Activated CD8-positive, alpha-beta T cell treated with anti-CD3 and anti-CD28 coated beads, Interleukin-2, amount 10 ng/mL, durations not matched to agents 7 days and 5 days (primary cell): ENCODE data around the gene SPATS2L. TPM values are rescaled to one million over a fixed set of nuclear protein-coding genes. Genes with fewer than 3 reads are reported as not detected.

Experiments used
- ATAC-seq: fragments of 150-1000 bp; cut with Tn5 transposase; one replicate; pipeline ENCODE4 v1.10.0; 2021; ENCODE audit warnings: moderate library complexity
- CTCF ChIA-PET: fragments of 350-600 bp; sonication (Branson Sonifier 250); formaldehyde crosslinking; loops from one replicate; lab custom pipeline; 2021; ENCODE audit warnings: antibody characterized with exemption; lab: Charles Lee
- POLR2A ChIA-PET: fragments of 350-600 bp; sonication (Branson Sonifier 250); formaldehyde crosslinking; loops from one replicate; lab custom pipeline; 2021; ENCODE audit warnings: antibody characterized with exemption; lab: Charles Lee
- DNase-seq: peaks from one replicate; pipeline ENCODE4 v3.0.0-alpha.2; 2020
- H3K27ac Mint-ChIP-seq: one replicate; pipeline ENCODE4 v1.8.0; 2021; ENCODE audit warnings: mild to moderate bottlenecking, mixed read lengths
- H3K27me3 Mint-ChIP-seq: one replicate; pipeline ENCODE4 v1.8.0; 2021; ENCODE audit warnings: low read depth, mixed read lengths
- H3K36me3 Mint-ChIP-seq: one replicate; pipeline ENCODE4 v1.8.0; 2021; ENCODE audit warnings: low read depth, mixed read lengths
- H3K4me1 Mint-ChIP-seq: one replicate; pipeline ENCODE4 v1.8.0; 2021; ENCODE audit warnings: low read depth, mixed read lengths
- H3K4me3 Mint-ChIP-seq: one replicate; pipeline ENCODE4 v1.8.0; 2021; ENCODE audit warnings: mild to moderate bottlenecking, mixed read lengths
- H3K9me3 Mint-ChIP-seq: one replicate; pipeline ENCODE4 v1.8.0; 2022; ENCODE audit warnings: mixed read lengths; ENCODE audit not compliant: insufficient read depth
- total RNA-seq, 2 experiments: library from RNA; stranded (reverse); gene quantifications; one replicate each; pipeline ENCODE4 v1.2.3, GENCODE V29; 2021

The SPATS2L gene
- total RNA-seq, 2 experiments from 2014 or later = 45.5 to 46.5 TPM

GRCh38 chr2:200442471-200442870, 136.0 kb downstream of the SPATS2L start:
- ChIA-PET POLR2A (no interaction called here), CTCF (no interaction called here)
- Mint-ChIP-seq H3K9me3 (no peaks in the 10 kb centered on the region), H3K4me1 (no peaks in the 10 kb centered on the region), H3K27ac (no peak overlapping the region), H3K4me3 (no peak overlapping the region), H3K36me3 (peaks cover 35% of the 10 kb centered on the region), H3K27me3 (no peaks in the 10 kb centered on the region)
- DNase-seq = no peak
- no peak for ATAC-seq

GRCh38 chr2:200443376-200443775, 136.9 kb downstream of the SPATS2L start:
- H3K27ac Mint-ChIP-seq = no peak overlapping the region

GRCh38 chr2:200443916-200444315, 137.4 kb downstream of the SPATS2L start:
- no peaks in the 10 kb centered on the region for H3K4me1 Mint-ChIP-seq
- no peak overlapping the region for H3K4me3 Mint-ChIP-seq
- POLR2A ChIA-PET = no interaction called here
- no peaks in the 10 kb centered on the region for H3K27me3 Mint-ChIP-seq
- H3K27ac Mint-ChIP-seq = no peak overlapping the region
- H3K9me3 Mint-ChIP-seq = no peaks in the 10 kb centered on the region
- peaks cover 34% of the 10 kb centered on the region for H3K36me3 Mint-ChIP-seq
- ATAC-seq (no peak), DNase-seq (no peak)
- CTCF ChIA-PET = interaction anchor here (1.3 kb wide), 1 partner anchor 23 kb away, joined by 3 read pairs; no protein-coding TSS in a partner anchor

More at GRCh38 chr2:200443376-200443775, 136.9 kb downstream of the SPATS2L start:
- no peaks in the 10 kb centered on the region for H3K27me3 Mint-ChIP-seq
- H3K36me3 Mint-ChIP-seq = peaks cover 32% of the 10 kb centered on the region
- H3K9me3 Mint-ChIP-seq = no peaks in the 10 kb centered on the region
- ChIA-PET POLR2A (no interaction called here), CTCF (no interaction called here)
- H3K4me3 Mint-ChIP-seq = no peak overlapping the region
- no peak for ATAC-seq
- no peaks in the 10 kb centered on the region for H3K4me1 Mint-ChIP-seq
- no peak for DNase-seq

DNA sequence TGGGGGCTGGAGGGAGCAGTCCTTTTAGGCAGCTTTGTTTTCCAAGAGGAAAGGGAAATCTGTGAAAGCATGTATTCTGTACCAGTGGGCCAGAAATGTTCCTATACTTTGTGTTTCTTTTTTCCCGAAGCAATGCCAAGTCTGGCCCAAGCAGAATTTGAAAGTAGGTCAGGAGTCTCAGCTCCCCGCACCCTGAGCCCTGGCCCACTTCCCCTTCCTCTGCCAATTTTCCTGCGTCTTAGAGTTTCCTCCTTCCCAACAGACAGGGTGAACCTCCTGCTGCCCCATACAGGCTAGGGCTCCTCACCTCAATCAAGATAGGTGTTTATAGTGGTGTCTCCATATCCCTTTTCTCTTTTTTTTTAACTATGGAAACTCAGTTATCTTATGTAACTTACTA, 138.0 kb downstream of the SPATS2L start:
- no peak overlapping the region for H3K27ac Mint-ChIP-seq
- no peaks in the 10 kb centered on the region for H3K27me3 Mint-ChIP-seq
- no peak overlapping the region for H3K4me3 Mint-ChIP-seq
- no peak for ATAC-seq
- DNase-seq = no peak
- H3K4me1 Mint-ChIP-seq = no peaks in the 10 kb centered on the region
- CTCF ChIA-PET = interaction anchor here (1.3 to 1.4 kb wide), 2 partner anchors 22 to 27 kb away, joined by 3 read pairs; no protein-coding TSS in a partner anchor
- no peaks in the 10 kb centered on the region for H3K9me3 Mint-ChIP-seq
- peaks cover 32% of the 10 kb centered on the region for H3K36me3 Mint-ChIP-seq
- POLR2A ChIA-PET = no interaction called here

GRCh38 chr2:200445284-200445683, 138.8 kb downstream of the SPATS2L start:
- no peak for ATAC-seq
- DNase-seq = no peak
- H3K36me3 Mint-ChIP-seq = peaks cover 24% of the 10 kb centered on the region
- POLR2A ChIA-PET = no interaction called here
- CTCF ChIA-PET = interaction anchor here (1.4 kb wide), 1 partner anchor 26 kb away, joined by 3 read pairs; no protein-coding TSS in a partner anchor
- no peaks in the 10 kb centered on the region for H3K27me3 Mint-ChIP-seq
- no peak overlapping the region for H3K27ac Mint-ChIP-seq
- no peaks in the 10 kb centered on the region for H3K4me1 Mint-ChIP-seq
- H3K4me3 Mint-ChIP-seq = no peak overlapping the region
- no peaks in the 10 kb centered on the region for H3K9me3 Mint-ChIP-seq

DNA sequence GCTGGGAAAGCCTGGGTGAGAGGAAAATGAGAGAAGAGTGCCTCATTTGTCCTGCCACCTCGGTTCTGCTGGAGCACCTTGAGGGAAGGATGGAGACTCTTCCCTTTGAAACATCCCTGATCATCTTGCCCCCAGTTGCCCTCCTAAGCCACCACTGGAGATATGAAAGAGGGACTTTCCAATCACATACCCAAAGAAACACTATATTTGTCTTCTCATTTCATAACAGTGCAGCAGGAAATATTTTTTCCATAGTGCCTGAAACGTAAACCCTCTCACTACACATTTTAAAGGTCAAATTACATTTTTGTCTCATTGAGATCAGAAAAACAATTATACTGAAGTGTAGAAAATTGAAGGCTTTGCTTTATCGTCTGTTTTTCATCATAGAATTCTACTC, 140.1 kb downstream of the SPATS2L start:
- no peak overlapping the region for H3K4me3 Mint-ChIP-seq
- no peaks in the 10 kb centered on the region for H3K9me3 Mint-ChIP-seq
- POLR2A ChIA-PET = no interaction called here
- no peaks in the 10 kb centered on the region for H3K4me1 Mint-ChIP-seq
- ATAC-seq (no peak), DNase-seq (no peak)
- H3K27ac Mint-ChIP-seq = no peak overlapping the region
- no peaks in the 10 kb centered on the region for H3K27me3 Mint-ChIP-seq
- CTCF ChIA-PET = no interaction called here
- peaks cover 20% of the 10 kb centered on the region for H3K36me3 Mint-ChIP-seq

DNA sequence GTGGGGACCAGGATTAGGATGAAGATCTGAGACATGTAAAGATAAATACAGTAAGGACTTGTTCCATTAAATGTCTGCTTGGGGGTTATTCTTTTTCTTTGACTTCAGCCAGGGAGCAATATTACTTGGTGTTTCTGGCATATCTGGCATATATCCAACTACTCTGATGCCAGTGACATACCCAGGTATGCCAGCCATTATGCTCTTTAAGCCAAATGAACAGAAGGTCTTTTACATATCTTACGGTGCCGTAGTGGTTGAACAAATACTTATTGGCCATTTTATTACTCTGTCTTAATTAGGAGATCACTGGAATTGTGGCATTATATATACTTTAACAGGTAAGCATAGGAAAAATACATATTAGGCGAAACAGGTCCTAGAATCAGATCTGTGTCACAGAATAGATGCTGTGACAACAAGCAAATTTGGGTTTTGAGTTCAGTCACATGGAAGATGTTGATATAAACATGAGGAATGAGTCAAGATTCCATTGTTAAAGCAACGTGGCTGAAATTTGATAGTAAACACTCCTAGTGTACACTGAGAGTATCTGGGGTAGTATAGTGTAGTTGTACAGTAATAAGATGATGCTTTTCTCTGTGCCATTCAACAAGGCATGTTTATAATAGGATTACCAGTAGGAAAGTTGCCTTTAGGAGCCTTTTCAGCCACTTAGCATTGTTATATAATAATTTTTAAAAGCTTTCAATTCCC, 140.8 kb downstream of the SPATS2L start:
- H3K9me3 Mint-ChIP-seq = no peaks in the 10 kb centered on the region
- POLR2A ChIA-PET = no interaction called here
- ATAC-seq (no peak), DNase-seq (no peak)
- no peak overlapping the region for H3K27ac Mint-ChIP-seq
- CTCF ChIA-PET = no interaction called here
- no peak overlapping the region for H3K4me3 Mint-ChIP-seq
- H3K36me3 Mint-ChIP-seq = peaks cover 16% of the 10 kb centered on the region
- H3K4me1 Mint-ChIP-seq = no peaks in the 10 kb centered on the region
- H3K27me3 Mint-ChIP-seq = no peaks in the 10 kb centered on the region

- DNase-seq (no peak), ATAC-seq (no peak)
- H3K4me1 Mint-ChIP-seq = no peaks in the 10 kb centered on the region
- H3K27ac Mint-ChIP-seq = no peak overlapping the region
- POLR2A ChIA-PET = no interaction called here
- H3K27me3 Mint-ChIP-seq = no peaks in the 10 kb centered on the region
- CTCF ChIA-PET = interaction anchor here (2.2 kb wide), 1 partner anchor 9 kb away, joined by 4 read pairs; no protein-coding TSS in a partner anchor
- peaks cover 13% of the 10 kb centered on the region for H3K36me3 Mint-ChIP-seq
- no peak overlapping the region for H3K4me3 Mint-ChIP-seq
- no peaks in the 10 kb centered on the region for H3K9me3 Mint-ChIP-seq
These were observed 142.0 kb downstream of the SPATS2L start for GRCh38 chr2:200448455-200448854.

DNA sequence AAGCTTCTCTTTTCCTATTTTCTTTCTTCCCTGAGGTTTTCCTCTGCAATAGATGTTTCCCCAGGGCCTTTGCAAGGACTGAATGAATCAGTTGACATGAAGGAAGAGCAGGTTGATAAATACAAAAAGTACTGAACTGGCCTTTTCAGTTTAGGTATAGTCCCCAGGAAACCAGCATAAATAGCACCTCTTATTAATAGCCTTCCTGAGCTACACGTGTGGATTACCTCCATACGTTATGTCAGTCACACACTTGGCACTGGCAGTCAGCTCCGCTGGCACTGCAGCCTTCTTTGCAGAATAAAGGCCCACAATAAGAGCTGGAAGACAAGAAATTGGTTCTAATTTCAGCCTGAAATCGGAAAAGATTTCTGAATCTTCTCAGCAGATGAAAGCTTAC, 142.7 kb downstream of the SPATS2L start:
- no peak overlapping the region for H3K4me3 Mint-ChIP-seq
- ATAC-seq = no peak

DNA sequence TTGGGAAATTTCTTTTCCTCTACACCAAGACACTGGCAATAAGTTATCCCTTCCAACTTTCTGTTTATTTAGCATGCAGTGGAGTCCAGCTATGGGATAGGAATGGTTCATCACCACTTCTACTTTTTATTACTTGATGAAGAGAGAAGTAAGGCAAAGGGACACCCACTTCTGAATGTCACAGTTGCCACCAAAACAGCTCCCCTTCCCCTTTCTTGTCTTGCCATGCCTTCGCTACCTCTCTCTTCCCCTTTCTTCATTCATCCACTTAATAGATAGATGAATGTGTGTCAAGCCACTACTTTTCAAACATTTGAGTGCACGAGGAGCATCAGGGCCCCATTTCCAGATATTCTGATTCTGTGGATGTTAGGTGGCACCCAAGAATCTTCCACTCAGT, 143.8 kb downstream of the SPATS2L start:
- Mint-ChIP-seq H3K36me3 (peaks cover 10% of the 10 kb centered on the region), H3K4me3 (no peak overlapping the region), H3K4me1 (no peaks in the 10 kb centered on the region), H3K9me3 (no peaks in the 10 kb centered on the region), H3K27ac (no peak overlapping the region), H3K27me3 (no peaks in the 10 kb centered on the region)
- ATAC-seq (no peak), DNase-seq (no peak)
- POLR2A ChIA-PET = no interaction called here
- CTCF ChIA-PET = interaction anchor here (2.2 kb wide), 1 partner anchor 10 kb away, joined by 4 read pairs; no protein-coding TSS in a partner anchor

More for the DNA sequence above, 142.7 kb downstream of the SPATS2L start:
- POLR2A ChIA-PET = no interaction called here
- CTCF ChIA-PET = interaction anchor here (0.8 to 2.2 kb wide), 4 partner anchors 9 to 32 kb away, joined by 4 read pairs; no protein-coding TSS in a partner anchor
- no peak overlapping the region for H3K27ac Mint-ChIP-seq
- H3K9me3 Mint-ChIP-seq = no peaks in the 10 kb centered on the region
- no peaks in the 10 kb centered on the region for H3K4me1 Mint-ChIP-seq
- H3K36me3 Mint-ChIP-seq = peaks cover 9% of the 10 kb centered on the region
- no peak for DNase-seq
- H3K27me3 Mint-ChIP-seq = no peaks in the 10 kb centered on the region

DNA sequence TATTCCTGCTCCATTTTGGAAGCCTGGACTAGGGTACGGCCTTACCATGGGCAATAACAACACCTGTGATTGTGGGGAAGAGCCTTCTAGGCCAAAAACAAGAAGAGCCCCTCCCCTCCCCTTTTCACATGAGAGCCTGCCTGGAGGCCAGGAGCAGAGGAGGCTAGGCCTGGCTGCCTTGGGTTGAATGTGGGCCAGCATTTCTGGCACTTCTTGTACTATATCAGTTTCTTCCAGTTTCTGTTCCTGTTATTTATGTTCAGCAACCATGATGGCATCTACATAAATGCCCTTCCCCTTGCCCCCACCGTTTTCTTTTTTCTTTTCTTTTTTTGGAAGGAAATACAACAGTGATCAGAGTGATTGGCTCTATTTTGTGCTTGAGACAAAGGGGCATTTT, 145.0 kb downstream of the SPATS2L start:
- H3K4me1 Mint-ChIP-seq = peaks cover 3% of the 10 kb centered on the region

DNA sequence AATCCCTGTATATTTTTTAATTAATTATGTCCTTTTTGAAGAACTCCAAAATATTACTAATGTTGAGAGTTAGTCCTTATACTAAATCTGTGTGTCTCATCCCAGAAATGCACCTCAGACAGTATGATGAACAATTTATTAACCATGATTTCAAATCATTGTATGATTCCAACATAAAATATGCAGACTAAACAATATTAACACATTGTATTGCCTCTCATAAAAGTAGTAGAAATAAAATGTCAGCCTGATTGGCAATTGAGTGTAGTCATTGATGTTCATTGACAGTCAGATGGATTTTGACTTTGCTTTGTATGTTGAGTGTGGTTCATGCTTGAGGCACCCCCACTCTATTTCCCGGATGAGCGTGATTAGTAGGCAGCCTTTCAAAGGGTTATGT, 145.9 kb downstream of the SPATS2L start:
- Mint-ChIP-seq H3K9me3 (no peaks in the 10 kb centered on the region), H3K27ac (no peak overlapping the region), H3K4me1 (peaks cover 3% of the 10 kb centered on the region), H3K27me3 (no peaks in the 10 kb centered on the region), H3K36me3 (peaks cover 15% of the 10 kb centered on the region), H3K4me3 (no peak overlapping the region)
- CTCF ChIA-PET = no interaction called here
- DNase-seq (no peak), ATAC-seq (no peak)
- POLR2A ChIA-PET = no interaction called here

More for the DNA sequence above, 145.0 kb downstream of the SPATS2L start:
- ATAC-seq (no peak), DNase-seq (no peak)
- H3K36me3 Mint-ChIP-seq = peaks cover 15% of the 10 kb centered on the region
- POLR2A ChIA-PET = no interaction called here
- no peak overlapping the region for H3K27ac Mint-ChIP-seq
- CTCF ChIA-PET = no interaction called here
- H3K27me3 Mint-ChIP-seq = no peaks in the 10 kb centered on the region
- H3K4me3 Mint-ChIP-seq = no peak overlapping the region
- H3K9me3 Mint-ChIP-seq = no peaks in the 10 kb centered on the region
